ENCODE data around the gene DSCAML1. TPM values are rescaled to one million over a fixed set of nuclear protein-coding genes. Genes with fewer than 3 reads are reported as not detected.

Gene DSCAML1
- total RNA-seq, 2 donors from 2014 or later, result 0.33 to 1.6 TPM

- Histone ChIP-seq H3K36me3 (replicated peaks in 1 of 2; ENCODE audit: insufficient read depth in 1 of 2, low read depth in 2 of 2) (no peaks in the 10 kb centered on the region), H3K27ac (no peak overlapping the region), H3K9me3 (no peaks in the 10 kb centered on the region), H3K27me3 (no peaks in the 10 kb centered on the region), H3K4me1 (no peaks in the 10 kb centered on the region), H3K4me3 (no peak overlapping the region)
- no peak for TF ChIP-seq POLR2A (IDR thresholded peaks at IDR 0.05)
- TF ChIP-seq, protein P1, sequence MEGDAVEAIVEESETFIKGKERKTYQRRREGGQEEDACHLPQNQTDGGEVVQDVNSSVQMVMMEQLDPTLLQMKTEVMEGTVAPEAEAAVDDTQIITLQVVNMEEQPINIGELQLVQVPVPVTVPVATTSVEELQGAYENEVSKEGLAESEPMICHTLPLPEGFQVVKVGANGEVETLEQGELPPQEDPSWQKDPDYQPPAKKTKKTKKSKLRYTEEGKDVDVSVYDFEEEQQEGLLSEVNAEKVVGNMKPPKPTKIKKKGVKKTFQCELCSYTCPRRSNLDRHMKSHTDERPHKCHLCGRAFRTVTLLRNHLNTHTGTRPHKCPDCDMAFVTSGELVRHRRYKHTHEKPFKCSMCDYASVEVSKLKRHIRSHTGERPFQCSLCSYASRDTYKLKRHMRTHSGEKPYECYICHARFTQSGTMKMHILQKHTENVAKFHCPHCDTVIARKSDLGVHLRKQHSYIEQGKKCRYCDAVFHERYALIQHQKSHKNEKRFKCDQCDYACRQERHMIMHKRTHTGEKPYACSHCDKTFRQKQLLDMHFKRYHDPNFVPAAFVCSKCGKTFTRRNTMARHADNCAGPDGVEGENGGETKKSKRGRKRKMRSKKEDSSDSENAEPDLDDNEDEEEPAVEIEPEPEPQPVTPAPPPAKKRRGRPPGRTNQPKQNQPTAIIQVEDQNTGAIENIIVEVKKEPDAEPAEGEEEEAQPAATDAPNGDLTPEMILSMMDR (IDR thresholded peaks at IDR 0.05), result no peak
- intact Hi-C loops (cut with DNase I), result no loop called here
- 89 to 90% methylated on average over 4 to 7 of the region's 7 CpGs for WGBS, 2 donors
- DNase-seq (no peak), ATAC-seq (no peak)
These were observed 325.2 kb downstream of the DSCAML1 start for GRCh38 chr11:117471776-117472175.

DNA sequence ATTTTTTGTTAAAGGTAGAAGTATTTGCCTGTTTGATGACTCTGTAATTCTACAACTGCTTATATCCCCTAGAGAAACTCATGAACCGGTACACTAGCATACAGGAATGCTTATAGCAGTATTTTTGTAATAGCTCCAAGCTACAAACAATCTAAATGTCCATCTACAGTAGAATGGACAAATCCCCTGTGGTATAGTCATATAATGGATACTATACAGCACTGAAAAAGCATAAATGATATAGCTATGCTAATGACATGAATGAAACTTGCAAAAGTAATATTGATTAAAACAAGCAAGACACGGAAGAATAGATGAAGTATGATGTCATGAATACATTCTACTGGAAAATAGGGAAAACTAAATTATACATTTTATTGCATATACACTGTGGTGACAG, 326.4 kb downstream of the DSCAML1 start:
- H3K9me3 ChIP-seq, result no peaks in the 10 kb centered on the region
- DNase-seq (no peak), ATAC-seq (no peak)
- no peak overlapping the region for H3K4me3 ChIP-seq
- H3K27ac ChIP-seq, result no peak overlapping the region
- TF ChIP-seq, protein P1 (IDR thresholded peaks at IDR 0.05), result no peak
- TF ChIP-seq POLR2A (IDR thresholded peaks at IDR 0.05), result no peak
- intact Hi-C loops (cut with DNase I), result no loop called here
- 92 to 94% methylated on average over 2 of the region's 2 CpGs for WGBS, 2 donors
- H3K4me1 ChIP-seq, result no peaks in the 10 kb centered on the region
- H3K36me3 ChIP-seq (replicated peaks in 1 of 2; ENCODE audit: insufficient read depth in 1 of 2, low read depth in 2 of 2), result no peaks in the 10 kb centered on the region
- H3K27me3 ChIP-seq, result no peaks in the 10 kb centered on the region

GRCh38 chr11:117468888-117469287, 328.1 kb downstream of the DSCAML1 start:
- TF ChIP-seq, protein P1 (IDR thresholded peaks at IDR 0.05), result no peak
- TF ChIP-seq POLR2A (IDR thresholded peaks at IDR 0.05), result no peak
- WGBS, 2 donors, result 64 to 73% methylated on average over 4 of the region's 4 CpGs
- intact Hi-C loops (cut with DNase I), result no loop called here

GRCh38 chr11:117467770-117468169, 329.2 kb downstream of the DSCAML1 start:
- Histone ChIP-seq H3K27me3 (no peaks in the 10 kb centered on the region), H3K4me3 (no peak overlapping the region), H3K4me1 (no peaks in the 10 kb centered on the region), H3K27ac (no peak overlapping the region), H3K36me3 (replicated peaks in 1 of 2; ENCODE audit: insufficient read depth in 1 of 2, low read depth in 2 of 2) (no peaks in the 10 kb centered on the region), H3K9me3 (no peaks in the 10 kb centered on the region)
- ATAC-seq (no peak), DNase-seq (no peak)
- 70 to 76% methylated on average over 5 of the region's 5 CpGs for WGBS, 2 donors
- intact Hi-C loops (cut with DNase I), result no loop called here
- TF ChIP-seq, protein P1 (IDR thresholded peaks at IDR 0.05), result no peak
- TF ChIP-seq POLR2A (IDR thresholded peaks at IDR 0.05), result no peak

More at GRCh38 chr11:117468888-117469287, 328.1 kb downstream of the DSCAML1 start:
- no peaks in the 10 kb centered on the region for H3K27me3 ChIP-seq
- ATAC-seq, result no peak
- DNase-seq, result no peak
- no peaks in the 10 kb centered on the region for H3K36me3 ChIP-seq (replicated peaks in 1 of 2; ENCODE audit: insufficient read depth in 1 of 2, low read depth in 2 of 2)
- no peak overlapping the region for H3K27ac ChIP-seq
- no peaks in the 10 kb centered on the region for H3K9me3 ChIP-seq
- no peak overlapping the region for H3K4me3 ChIP-seq
- no peaks in the 10 kb centered on the region for H3K4me1 ChIP-seq

GRCh38 chr11:117466966-117467365, 330.1 kb downstream of the DSCAML1 start:
- ATAC-seq (no peak), DNase-seq (no peak)
- 86 to 91% methylated on average over 14 of the region's 14 CpGs for WGBS, 2 donors
- H3K27me3 ChIP-seq, result no peaks in the 10 kb centered on the region
- no peaks in the 10 kb centered on the region for H3K36me3 ChIP-seq (replicated peaks in 1 of 2; ENCODE audit: insufficient read depth in 1 of 2, low read depth in 2 of 2)
- H3K27ac ChIP-seq, result no peak overlapping the region
- TF ChIP-seq, protein P1 (IDR thresholded peaks at IDR 0.05), result no peak
- no peak for TF ChIP-seq POLR2A (IDR thresholded peaks at IDR 0.05)
- no peak overlapping the region for H3K4me3 ChIP-seq
- no peaks in the 10 kb centered on the region for H3K4me1 ChIP-seq
- intact Hi-C loops (cut with DNase I), result no loop called here
- no peaks in the 10 kb centered on the region for H3K9me3 ChIP-seq
